ENCODE measurements around the gene STX3.
"Not testable (repeated sequence)": the region's sequence is repeated elsewhere in the genome, so short reads cannot be mapped to it uniquely, and the experiment has no call there.

The STX3 gene

GRCh38 chr11:59782080-59782479, 26.9 kb downstream of the STX3 start:
- Histone ChIP-seq H3K27me3 (replicated peaks in 2 of 5; ENCODE audit: control insufficient read depth in 4 of 5, insufficient read depth in 5 of 5, low read length in 4 of 5) (no peaks in the 10 kb centered on the region), H3K4me3 (ENCODE audit: control insufficient read depth in 1 of 7, extremely low read depth in 1 of 7, insufficient read depth in 4 of 7, low read depth in 2 of 7, low read length in 6 of 7) (no peak overlapping the region), H3K36me3 (ENCODE audit: control insufficient read depth in 4 of 4, insufficient read depth in 4 of 4, low read length in 3 of 4) (peaks cover 0 to 31% (median 3%) of the 10 kb centered on the region in 4 experiments), H3K4me1 (ENCODE audit: control extremely low read depth in 1 of 4, control insufficient read depth in 4 of 4, insufficient read depth in 4 of 4, low read length in 3 of 4) (peaks cover 0 to 21% (median 0%) of the 10 kb centered on the region in 4 experiments), H3K27ac (ENCODE audit: insufficient read depth in 1 of 2, low read depth in 1 of 2, low read length in 2 of 2, poor library complexity in 1 of 2, severe bottlenecking in 2 of 2) (no peak overlapping the region), H3K9me3 (ENCODE audit: control extremely low read depth in 1 of 5, control insufficient read depth in 4 of 5, insufficient read depth in 2 of 5, low read depth in 1 of 5, low read length in 4 of 5) (peaks cover 0 to 3% (median 0%) of the 10 kb centered on the region in 5 experiments)
- POLR2A ChIA-PET: no interaction called here
- WGBS (ENCODE audit: insufficient coverage): no CpG with 5 or more reads among the region's 2 CpGs
- DNase-seq: no peak
- CTCF ChIA-PET: no interaction called here

- DNase-seq: no peak
- ChIA-PET CTCF (interaction anchor here (2.4 kb wide), 1 partner anchor 16 kb away, joined by 6 read pairs; no protein-coding TSS in a partner anchor), POLR2A (no interaction called here)
- 72% methylated on average over 3 of the region's 4 CpGs for WGBS (ENCODE audit: insufficient coverage)
- Histone ChIP-seq H3K9me3 (ENCODE audit: control extremely low read depth in 1 of 5, control insufficient read depth in 4 of 5, insufficient read depth in 2 of 5, low read depth in 1 of 5, low read length in 4 of 5) (peaks cover 0 to 3% (median 0%) of the 10 kb centered on the region in 5 experiments), H3K27ac (ENCODE audit: insufficient read depth in 1 of 2, low read depth in 1 of 2, low read length in 2 of 2, poor library complexity in 1 of 2, severe bottlenecking in 2 of 2) (no peak overlapping the region), H3K36me3 (ENCODE audit: control insufficient read depth in 4 of 4, insufficient read depth in 4 of 4, low read length in 3 of 4) (peaks cover 2 to 37% (median 8%) of the 10 kb centered on the region in 4 experiments), H3K4me1 (ENCODE audit: control extremely low read depth in 1 of 4, control insufficient read depth in 4 of 4, insufficient read depth in 4 of 4, low read length in 3 of 4) (peaks cover 0 to 17% (median 0%) of the 10 kb centered on the region in 4 experiments), H3K27me3 (replicated peaks in 2 of 5; ENCODE audit: control insufficient read depth in 4 of 5, insufficient read depth in 5 of 5, low read length in 4 of 5) (no peaks in the 10 kb centered on the region), H3K4me3 (ENCODE audit: control insufficient read depth in 1 of 7, extremely low read depth in 1 of 7, insufficient read depth in 4 of 7, low read depth in 2 of 7, low read length in 6 of 7) (no peak overlapping the region)
These were observed 28.5 kb downstream of the STX3 start for GRCh38 chr11:59783632-59784090.

GRCh38 chr11:59784441-59784840, 29.3 kb downstream of the STX3 start:
- DNase-seq; H3K27me3 ChIP-seq (replicated peaks in 2 of 5; ENCODE audit: control insufficient read depth in 4 of 5, insufficient read depth in 5 of 5, low read length in 4 of 5); POLR2A ChIA-PET; H3K9me3 ChIP-seq (ENCODE audit: control extremely low read depth in 1 of 5, control insufficient read depth in 4 of 5, insufficient read depth in 2 of 5, low read depth in 1 of 5, low read length in 4 of 5); H3K27ac ChIP-seq (ENCODE audit: insufficient read depth in 1 of 2, low read depth in 1 of 2, low read length in 2 of 2, poor library complexity in 1 of 2, severe bottlenecking in 2 of 2); H3K4me3 ChIP-seq (ENCODE audit: control insufficient read depth in 1 of 7, extremely low read depth in 1 of 7, insufficient read depth in 4 of 7, low read depth in 2 of 7, low read length in 6 of 7): not testable (repeated sequence)
- H3K36me3 ChIP-seq (ENCODE audit: control insufficient read depth in 4 of 4, insufficient read depth in 4 of 4, low read length in 3 of 4): peaks cover 2 to 36% (median 10%) of the 10 kb centered on the region in 4 experiments
- CTCF ChIA-PET: interaction anchor here (0.6 to 4.1 kb wide), 5 partner anchors 9 to 129 kb away, joined by 3 to 16 read pairs (median 4); no protein-coding TSS in a partner anchor
- WGBS (ENCODE audit: insufficient coverage): 96% methylated on average over 3 of the region's 5 CpGs
- H3K4me1 ChIP-seq (ENCODE audit: control extremely low read depth in 1 of 4, control insufficient read depth in 4 of 4, insufficient read depth in 4 of 4, low read length in 3 of 4): peaks cover 0 to 17% (median 0%) of the 10 kb centered on the region in 4 experiments

GRCh38 chr11:59785818-59786217, 30.6 kb downstream of the STX3 start:
- Histone ChIP-seq H3K4me3 (ENCODE audit: control insufficient read depth in 1 of 7, extremely low read depth in 1 of 7, insufficient read depth in 4 of 7, low read depth in 2 of 7, low read length in 6 of 7) (no peak overlapping the region), H3K27ac (ENCODE audit: insufficient read depth in 1 of 2, low read depth in 1 of 2, low read length in 2 of 2, poor library complexity in 1 of 2, severe bottlenecking in 2 of 2) (no peak overlapping the region), H3K9me3 (ENCODE audit: control extremely low read depth in 1 of 5, control insufficient read depth in 4 of 5, insufficient read depth in 2 of 5, low read depth in 1 of 5, low read length in 4 of 5) (peaks cover 0 to 3% (median 0%) of the 10 kb centered on the region in 5 experiments), H3K27me3 (replicated peaks in 2 of 5; ENCODE audit: control insufficient read depth in 4 of 5, insufficient read depth in 5 of 5, low read length in 4 of 5) (no peaks in the 10 kb centered on the region), H3K36me3 (ENCODE audit: control insufficient read depth in 4 of 4, insufficient read depth in 4 of 4, low read length in 3 of 4) (peaks cover 3 to 36% (median 18%) of the 10 kb centered on the region in 4 experiments), H3K4me1 (ENCODE audit: control extremely low read depth in 1 of 4, control insufficient read depth in 4 of 4, insufficient read depth in 4 of 4, low read length in 3 of 4) (peaks cover 0 to 17% (median 0%) of the 10 kb centered on the region in 4 experiments)
- CTCF ChIA-PET: interaction anchor here (1.5 to 4.1 kb wide), 3 partner anchors 16 to 32 kb away, joined by 4 to 16 read pairs (median 6); no protein-coding TSS in a partner anchor
- POLR2A ChIA-PET: interaction anchor here (0.6 kb wide), 1 partner anchor 25 kb away, joined by 4 read pairs; no protein-coding TSS in a partner anchor
- 100% methylated on average over 1 of the region's 4 CpGs for WGBS (ENCODE audit: insufficient coverage)
- no peak for DNase-seq

GRCh38 chr11:59787255-59787588, 32.0 kb downstream of the STX3 start:
- Histone ChIP-seq H3K9me3 (ENCODE audit: control extremely low read depth in 1 of 5, control insufficient read depth in 4 of 5, insufficient read depth in 2 of 5, low read depth in 1 of 5, low read length in 4 of 5) (peaks cover 0 to 3% (median 0%) of the 10 kb centered on the region in 5 experiments), H3K27ac (ENCODE audit: insufficient read depth in 1 of 2, low read depth in 1 of 2, low read length in 2 of 2, poor library complexity in 1 of 2, severe bottlenecking in 2 of 2) (no peak overlapping the region)
- POLR2A ChIA-PET: no interaction called here

GRCh38 chr11:59787816-59788215, 32.6 kb downstream of the STX3 start:
- H3K4me3 ChIP-seq (ENCODE audit: control insufficient read depth in 1 of 7, extremely low read depth in 1 of 7, insufficient read depth in 4 of 7, low read depth in 2 of 7, low read length in 6 of 7): no peak overlapping the region
- no peaks in the 10 kb centered on the region for H3K27me3 ChIP-seq (replicated peaks in 2 of 5; ENCODE audit: control insufficient read depth in 4 of 5, insufficient read depth in 5 of 5, low read length in 4 of 5)
- peaks cover 7 to 55% (median 28%) of the 10 kb centered on the region in 4 experiments for H3K36me3 ChIP-seq (ENCODE audit: control insufficient read depth in 4 of 4, insufficient read depth in 4 of 4, low read length in 3 of 4)
- WGBS (ENCODE audit: insufficient coverage): 70% methylated on average over 3 of the region's 3 CpGs
- ChIA-PET POLR2A (no interaction called here), CTCF (interaction anchor here (1.2 to 4.1 kb wide), 5 partner anchors 12 to 34 kb away, joined by 3 to 16 read pairs (median 6); partner anchors contain the start of gene STX3)
- H3K27ac ChIP-seq (ENCODE audit: insufficient read depth in 1 of 2, low read depth in 1 of 2, low read length in 2 of 2, poor library complexity in 1 of 2, severe bottlenecking in 2 of 2): no peak overlapping the region
- peaks cover 0 to 3% (median 0%) of the 10 kb centered on the region in 5 experiments for H3K9me3 ChIP-seq (ENCODE audit: control extremely low read depth in 1 of 5, control insufficient read depth in 4 of 5, insufficient read depth in 2 of 5, low read depth in 1 of 5, low read length in 4 of 5)
- DNase-seq: no peak
- peaks cover 0 to 17% (median 0%) of the 10 kb centered on the region in 4 experiments for H3K4me1 ChIP-seq (ENCODE audit: control extremely low read depth in 1 of 4, control insufficient read depth in 4 of 4, insufficient read depth in 4 of 4, low read length in 3 of 4)

More at GRCh38 chr11:59787255-59787588, 32.0 kb downstream of the STX3 start:
- H3K4me1 ChIP-seq (ENCODE audit: control extremely low read depth in 1 of 4, control insufficient read depth in 4 of 4, insufficient read depth in 4 of 4, low read length in 3 of 4): peaks cover 0 to 17% (median 0%) of the 10 kb centered on the region in 4 experiments
- DNase-seq: no peak
- H3K36me3 ChIP-seq (ENCODE audit: control insufficient read depth in 4 of 4, insufficient read depth in 4 of 4, low read length in 3 of 4): peaks cover 5 to 49% (median 23%) of the 10 kb centered on the region in 4 experiments
- CTCF ChIA-PET: interaction anchor here (1.2 to 4.1 kb wide), 3 partner anchors 14 to 34 kb away, joined by 3 to 16 read pairs (median 8); partner anchors contain the start of gene STX3
- no peak overlapping the region for H3K4me3 ChIP-seq (ENCODE audit: control insufficient read depth in 1 of 7, extremely low read depth in 1 of 7, insufficient read depth in 4 of 7, low read depth in 2 of 7, low read length in 6 of 7)
- H3K27me3 ChIP-seq (replicated peaks in 2 of 5; ENCODE audit: control insufficient read depth in 4 of 5, insufficient read depth in 5 of 5, low read length in 4 of 5): no peaks in the 10 kb centered on the region
- 100% methylated on average over 4 of the region's 4 CpGs for WGBS (ENCODE audit: insufficient coverage)

- CTCF ChIA-PET: interaction anchor here (1.0 to 3.2 kb wide), 2 partner anchors 10 to 18 kb away, joined by 3 to 14 read pairs; no protein-coding TSS in a partner anchor
- 95% methylated on average over 4 of the region's 4 CpGs for WGBS (ENCODE audit: insufficient coverage)
- H3K36me3 ChIP-seq (ENCODE audit: control insufficient read depth in 4 of 4, insufficient read depth in 4 of 4, low read length in 3 of 4): peaks cover 13 to 85% (median 52%) of the 10 kb centered on the region in 4 experiments
These were observed 36.5 kb downstream of the STX3 start for GRCh38 chr11:59791639-59792038.

More at GRCh38 chr11:59791639-59792038, 36.5 kb downstream of the STX3 start:
- Histone ChIP-seq H3K9me3 (ENCODE audit: control extremely low read depth in 1 of 5, control insufficient read depth in 4 of 5, insufficient read depth in 2 of 5, low read depth in 1 of 5, low read length in 4 of 5) (no peaks in the 10 kb centered on the region), H3K4me1 (ENCODE audit: control extremely low read depth in 1 of 4, control insufficient read depth in 4 of 4, insufficient read depth in 4 of 4, low read length in 3 of 4) (peaks cover 0 to 1% (median 0%) of the 10 kb centered on the region in 4 experiments), H3K27me3 (replicated peaks in 2 of 5; ENCODE audit: control insufficient read depth in 4 of 5, insufficient read depth in 5 of 5, low read length in 4 of 5) (no peaks in the 10 kb centered on the region), H3K27ac (ENCODE audit: insufficient read depth in 1 of 2, low read depth in 1 of 2, low read length in 2 of 2, poor library complexity in 1 of 2, severe bottlenecking in 2 of 2) (no peak overlapping the region), H3K4me3 (ENCODE audit: control insufficient read depth in 1 of 7, extremely low read depth in 1 of 7, insufficient read depth in 4 of 7, low read depth in 2 of 7, low read length in 6 of 7) (no peak overlapping the region)
- DNase-seq: no peak
- POLR2A ChIA-PET: no interaction called here
